Measurements from ENCODE around the gene LYPLA2. TPM values are rescaled to one million over a fixed set of nuclear protein-coding genes. Genes with fewer than 3 reads are reported as not detected.
"Not testable (repeated sequence)": the region's sequence is repeated elsewhere in the genome, so short reads cannot be mapped to it uniquely, and the experiment has no call there.

Gene LYPLA2
- polyA plus RNA-seq, 4 donors = 35.0 to 79.7 (median 63.3) TPM

DNA sequence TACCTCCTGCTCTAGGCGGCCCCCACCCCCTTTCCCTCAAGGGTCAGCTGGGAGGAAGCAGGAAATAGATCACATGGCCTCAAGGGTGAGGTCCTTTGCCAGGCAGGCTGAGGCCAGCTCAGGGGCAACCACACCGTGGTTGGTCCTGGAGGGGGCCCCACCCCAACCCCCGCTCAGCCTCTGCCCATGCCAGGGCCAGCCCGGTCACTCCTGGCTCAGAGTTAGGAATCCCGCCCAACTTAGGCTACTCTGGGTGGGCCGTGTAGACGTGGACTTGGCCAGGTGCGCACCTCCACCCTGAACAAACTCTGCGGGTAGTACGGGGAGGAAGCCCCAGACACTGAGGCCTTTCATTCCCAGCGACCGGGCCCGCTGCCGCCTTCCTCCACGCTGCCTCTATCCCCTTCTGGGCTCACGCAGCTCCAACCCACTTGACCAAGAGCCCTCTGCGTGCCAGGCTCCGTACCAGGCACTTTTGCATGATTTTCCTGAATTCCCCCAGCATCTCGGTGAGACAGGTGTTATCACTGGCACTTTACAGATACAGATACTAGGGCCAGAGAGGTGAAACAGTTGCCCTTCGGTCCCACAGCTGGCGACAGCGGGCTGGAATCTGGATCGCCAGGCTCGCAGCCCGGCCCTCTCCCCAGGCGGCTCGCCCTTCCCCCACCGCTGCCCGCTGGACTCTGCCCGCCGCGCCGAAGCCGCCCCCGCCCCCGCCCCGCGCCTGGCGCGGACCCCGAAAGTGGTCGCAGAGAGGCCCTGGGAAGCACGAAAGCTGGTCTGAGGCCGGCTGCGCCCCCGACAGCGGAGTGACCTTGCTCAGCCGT is 8.8 kb downstream of the LYPLA2 start:
- no peak for DNase-seq (ENCODE audit: low read depth in 4 of 4, low spot score in 3 of 4)

DNA sequence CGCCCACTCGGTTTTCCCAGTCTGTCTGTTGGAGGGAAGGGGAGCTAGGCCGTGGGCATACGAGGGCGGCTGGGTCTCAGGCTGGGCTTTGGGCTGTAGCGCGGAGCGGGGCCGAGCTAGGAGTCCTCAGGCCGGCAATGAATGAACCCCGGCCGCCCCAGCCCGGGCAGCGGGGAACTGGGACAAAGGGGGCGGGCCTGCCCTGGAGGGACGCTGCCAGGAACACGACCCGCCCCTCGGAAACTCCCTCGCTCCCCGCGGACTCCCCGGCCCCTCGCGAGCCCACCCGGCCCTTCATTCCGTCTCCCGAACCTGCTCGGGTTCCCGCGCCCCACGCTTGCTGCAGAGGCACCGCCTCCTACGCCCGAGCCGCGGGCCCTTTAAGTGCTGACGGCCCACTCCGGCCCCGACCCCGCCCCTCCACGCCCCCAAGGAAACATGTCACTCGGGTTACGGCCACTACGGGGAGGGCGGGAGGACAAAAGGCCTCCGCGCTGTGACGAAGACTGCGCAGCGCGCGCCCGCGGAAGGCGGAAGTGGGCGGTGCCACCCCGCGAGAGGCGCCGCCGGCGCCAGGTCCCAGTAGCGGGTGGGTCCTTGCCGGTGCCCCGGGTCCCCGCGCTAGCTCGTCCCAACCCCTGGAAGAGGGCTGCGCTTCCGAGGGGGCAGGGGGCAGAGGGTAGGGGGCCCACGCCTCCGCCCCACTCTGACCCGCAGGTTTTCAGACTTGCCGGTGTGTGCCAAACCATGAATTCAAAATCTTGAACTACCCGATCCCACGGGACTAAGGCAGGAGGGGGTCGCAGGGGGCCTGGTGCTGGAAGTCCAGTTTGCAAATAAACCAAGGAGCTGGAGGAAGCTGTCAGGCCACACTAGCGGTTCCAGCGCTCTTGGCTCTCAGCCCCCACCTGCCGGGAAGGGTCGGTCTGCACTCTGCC is 9.7 kb downstream of the LYPLA2 start, which contains the start of gene GALE:
Gene GALE (minus strand): TSS at position 355 of the 938 bp plus-strand sequence. CDS start 1,747 bp downstream, outside the sequence.
- DNase-seq (ENCODE audit: low read depth in 4 of 4, low spot score in 3 of 4) = peak; percentile 85 to 93 (median 87)

DNA sequence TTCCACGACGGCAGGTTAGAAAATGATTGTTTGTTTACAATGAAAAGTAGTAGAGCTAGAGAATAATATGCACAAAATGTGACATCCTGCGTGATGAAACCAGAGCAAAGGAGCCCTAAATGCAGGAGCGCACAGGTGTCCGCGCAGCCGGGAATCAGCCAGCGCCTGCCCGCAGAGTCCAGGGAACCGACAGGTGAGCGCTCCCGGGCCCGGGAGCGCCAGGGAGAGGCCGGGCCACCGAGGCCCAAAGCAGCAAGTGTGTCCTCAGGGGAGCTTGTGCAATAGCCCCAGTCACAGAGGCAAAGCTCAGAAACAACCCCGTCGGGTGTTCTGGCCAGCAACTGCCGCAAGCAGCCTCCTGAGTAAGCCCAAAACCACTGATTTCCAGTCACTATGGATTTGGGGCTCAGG is 10.4 kb downstream of the LYPLA2 start:
- DNase-seq (ENCODE audit: low read depth in 4 of 4, low spot score in 3 of 4) = no peak

DNA sequence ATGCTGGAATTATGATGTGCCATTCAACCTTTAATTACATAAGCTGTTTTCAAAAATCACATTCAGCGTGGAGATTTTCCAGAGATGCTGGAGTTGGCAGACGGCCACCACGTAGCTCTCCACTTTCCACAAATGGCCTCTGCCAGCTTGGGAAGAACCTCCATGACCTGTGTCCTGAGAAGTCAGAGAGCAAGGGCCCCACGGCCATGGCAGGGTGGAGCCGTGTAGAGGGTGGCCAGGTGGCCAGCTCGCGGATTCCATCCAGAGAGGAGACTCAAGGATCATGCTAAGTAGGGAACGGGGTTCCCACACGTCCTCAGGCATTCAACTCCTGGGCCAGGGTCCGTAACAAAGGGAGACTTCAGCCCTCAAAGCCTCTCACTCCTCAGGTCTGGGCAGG is 10.9 kb downstream of the LYPLA2 start:
- no peak for DNase-seq (ENCODE audit: low read depth in 4 of 4, low spot score in 3 of 4)

DNA sequence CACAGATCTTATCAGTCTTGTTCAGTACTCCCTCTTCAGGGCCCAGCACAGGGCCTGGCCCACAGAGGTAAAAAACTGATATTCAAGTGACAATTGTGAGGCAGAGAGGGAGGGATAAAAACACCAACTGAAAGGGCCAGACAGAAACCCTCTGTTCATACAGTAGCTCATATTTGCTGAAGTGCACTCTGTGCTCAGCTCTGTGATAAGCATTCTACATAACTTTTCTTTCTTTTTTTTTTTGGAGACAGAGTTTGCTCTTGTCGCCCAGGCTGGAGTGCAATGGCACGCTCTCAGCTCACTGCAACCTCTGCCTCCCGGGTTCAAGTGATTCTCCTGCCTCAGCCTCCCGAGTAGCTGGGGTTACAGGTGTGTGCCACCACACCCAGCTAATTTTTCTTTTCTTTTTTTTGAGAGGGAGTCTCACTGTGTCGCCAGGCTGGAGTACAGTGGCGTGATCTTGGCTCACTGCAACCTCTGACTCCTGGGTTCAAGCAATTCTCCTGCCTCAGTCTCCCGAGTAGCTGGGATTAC is 11.9 kb downstream of the LYPLA2 start:
- DNase-seq (ENCODE audit: low read depth in 4 of 4, low spot score in 3 of 4) = not testable (repeated sequence)

DNA sequence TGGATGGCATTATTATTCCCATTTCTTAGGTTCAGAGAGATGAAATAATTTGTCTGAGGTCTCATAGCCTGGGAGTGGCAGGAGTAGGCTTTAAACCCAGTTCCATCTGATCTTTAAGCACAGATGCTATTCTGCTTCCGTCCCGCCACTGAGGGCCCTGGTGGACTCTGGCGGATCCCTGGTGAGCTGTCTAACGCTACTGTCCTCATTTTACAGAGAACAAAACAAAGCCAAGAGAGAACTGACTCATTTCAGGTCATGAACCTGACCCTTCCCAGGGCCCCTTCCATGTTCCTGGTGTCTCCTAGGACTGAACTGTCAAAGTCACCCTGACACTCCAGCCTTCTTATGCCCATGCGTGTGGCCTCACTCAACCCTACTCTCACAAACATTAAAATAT is 12.7 kb downstream of the LYPLA2 start:
- no peak for DNase-seq (ENCODE audit: low read depth in 4 of 4, low spot score in 3 of 4)

DNA sequence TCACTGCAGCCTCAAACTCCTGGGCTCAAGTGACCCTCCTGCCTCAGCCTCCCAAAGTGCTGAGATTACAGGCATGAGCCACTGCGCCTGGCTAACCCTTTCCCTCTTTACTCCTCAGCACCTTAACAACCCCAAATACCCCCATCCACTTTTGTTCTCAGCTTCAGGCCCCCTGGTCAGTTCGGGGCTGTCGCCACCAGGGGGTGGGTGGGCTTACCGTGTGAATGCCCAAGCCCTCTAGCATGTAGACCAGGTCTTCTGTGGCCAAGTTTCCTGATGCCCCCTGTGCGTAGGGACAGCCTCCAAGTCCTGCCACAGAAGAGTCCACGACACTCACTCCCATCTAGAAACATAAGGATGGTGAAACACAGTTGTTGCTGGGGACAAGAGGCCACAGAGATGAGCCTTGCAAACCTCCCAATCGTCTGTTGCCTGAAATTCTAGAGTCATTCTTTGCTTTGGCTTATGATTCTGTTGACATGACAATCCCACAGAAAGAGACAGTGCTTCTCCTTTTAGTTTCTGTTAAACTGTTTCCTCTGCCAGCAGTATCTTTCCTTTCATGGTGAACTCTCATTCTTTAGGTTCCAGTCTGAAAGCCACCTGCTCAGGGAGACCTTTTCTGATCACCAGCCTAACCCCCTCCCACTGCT is 13.4 kb downstream of the LYPLA2 start:
- no peak for DNase-seq (ENCODE audit: low read depth in 4 of 4, low spot score in 3 of 4)

DNA sequence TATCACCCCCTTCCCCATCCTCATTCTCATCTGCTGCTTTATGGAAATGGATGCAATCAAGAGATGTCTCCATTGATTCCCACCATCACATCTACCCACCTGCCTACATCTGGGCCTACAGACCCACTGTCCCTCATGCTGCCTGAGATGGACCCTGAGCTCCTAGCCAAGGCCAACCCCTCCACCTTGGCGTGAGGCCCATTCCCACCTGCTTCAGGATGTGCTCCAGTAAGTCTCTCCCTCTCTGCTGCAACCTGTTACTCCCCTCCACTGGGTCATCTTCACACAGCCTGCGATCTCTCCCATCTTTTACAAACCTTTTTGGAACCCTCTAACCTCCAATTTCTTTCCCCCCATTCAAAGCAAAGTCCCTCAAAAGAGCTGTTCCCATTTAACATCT is 14.1 kb downstream of the LYPLA2 start:
- DNase-seq (ENCODE audit: low read depth in 4 of 4, low spot score in 3 of 4) = no peak

DNA sequence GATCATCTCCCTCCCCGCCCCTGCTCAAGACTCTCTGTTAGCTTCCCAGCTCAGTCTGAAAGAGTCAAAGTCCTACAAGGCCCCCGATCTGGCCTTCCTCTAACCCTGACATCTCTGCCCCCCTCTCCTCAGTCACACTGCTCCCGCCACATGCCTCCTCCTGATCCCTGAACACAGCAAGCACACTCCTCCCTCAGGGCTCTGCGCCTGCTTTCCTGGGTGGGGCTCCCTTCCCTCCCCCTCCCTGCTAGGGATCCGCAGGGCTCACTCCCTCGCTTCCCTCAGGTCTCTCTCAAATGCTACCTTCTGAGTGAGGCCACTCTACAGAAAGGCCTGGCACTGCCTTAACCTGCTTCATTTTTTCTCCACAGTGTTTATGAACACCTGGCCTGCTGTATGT is 15.3 kb downstream of the LYPLA2 start:
- DNase-seq (ENCODE audit: low read depth in 4 of 4, low spot score in 3 of 4) = no peak

DNA sequence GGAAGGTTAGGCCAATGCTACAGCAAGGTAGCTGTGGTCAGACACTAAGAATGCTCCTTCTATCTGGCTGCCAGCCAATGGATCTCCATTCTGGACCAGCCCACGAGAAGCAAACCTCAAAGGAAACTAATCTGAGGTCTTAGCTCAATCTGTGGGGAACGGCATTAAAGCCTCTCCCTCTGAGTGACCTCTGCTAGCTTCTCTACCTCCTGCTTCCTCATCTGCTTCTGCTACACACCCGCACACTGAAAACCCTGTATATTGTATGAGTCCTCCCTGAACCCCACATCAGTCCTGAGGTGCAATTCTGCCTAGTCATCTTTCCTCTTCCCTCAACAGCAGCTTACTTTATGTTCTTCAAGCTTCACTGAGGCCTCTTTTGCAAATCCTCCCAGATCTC is 16.5 kb downstream of the LYPLA2 start:
- no peak for DNase-seq (ENCODE audit: low read depth in 4 of 4, low spot score in 3 of 4)

DNA sequence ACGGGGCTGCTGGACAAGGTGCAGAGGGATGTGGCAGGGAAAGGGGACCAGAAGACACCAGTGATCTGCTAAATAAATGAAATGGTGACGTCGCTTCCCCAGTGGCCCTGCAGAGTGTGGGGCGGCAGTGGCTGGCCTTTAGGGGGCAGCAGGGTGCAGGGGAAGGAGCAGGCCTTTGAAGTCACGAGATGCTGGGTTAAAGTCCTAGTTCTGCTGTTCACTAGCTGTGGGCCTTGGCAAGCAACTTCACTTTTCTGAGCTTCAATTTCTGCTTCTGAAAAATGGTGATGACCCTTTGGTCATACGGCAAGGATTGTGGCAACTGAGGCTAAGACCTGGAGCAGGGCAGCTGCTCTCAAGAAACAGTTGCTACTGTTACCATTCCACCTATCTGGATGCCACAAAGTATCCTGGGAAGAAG is 18.8 kb downstream of the LYPLA2 start:
- no peak for DNase-seq (ENCODE audit: low read depth in 4 of 4, low spot score in 3 of 4)

DNA sequence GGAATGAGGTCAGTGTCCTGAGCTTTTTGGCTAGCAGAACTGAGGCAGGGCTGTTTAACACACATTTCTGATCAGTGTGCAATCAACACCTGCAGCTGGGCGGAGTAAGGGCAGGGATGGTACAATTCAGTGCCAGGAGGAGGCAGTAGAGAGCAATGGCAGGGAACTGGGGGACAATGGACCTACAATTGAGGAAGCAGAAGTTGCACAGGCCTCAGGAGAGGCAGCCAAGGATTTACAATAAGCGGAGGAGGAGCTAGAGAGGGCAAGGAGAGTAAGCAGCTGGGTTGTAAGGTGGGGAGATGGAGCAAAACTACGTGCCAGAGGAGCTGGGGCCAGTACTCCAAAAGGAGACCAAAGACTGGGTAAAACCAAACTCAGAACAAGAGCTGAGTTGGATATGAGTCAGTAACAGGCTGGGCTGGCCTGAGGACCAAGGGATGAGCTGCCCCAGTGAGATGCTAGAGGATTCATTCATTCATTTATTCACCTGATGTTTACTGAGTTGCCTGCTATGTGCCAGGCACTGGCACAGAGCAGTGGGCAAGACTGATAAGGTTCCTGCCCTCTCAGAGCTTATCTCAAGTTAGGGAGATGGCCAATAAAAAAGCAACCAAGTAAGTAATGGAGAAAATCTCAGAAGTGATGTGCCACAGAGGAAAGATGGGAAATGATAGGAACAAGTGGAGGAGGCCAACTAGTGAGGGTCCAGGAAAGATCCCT is 20.0 kb downstream of the LYPLA2 start:
- no peak for DNase-seq (ENCODE audit: low read depth in 4 of 4, low spot score in 3 of 4)

DNA sequence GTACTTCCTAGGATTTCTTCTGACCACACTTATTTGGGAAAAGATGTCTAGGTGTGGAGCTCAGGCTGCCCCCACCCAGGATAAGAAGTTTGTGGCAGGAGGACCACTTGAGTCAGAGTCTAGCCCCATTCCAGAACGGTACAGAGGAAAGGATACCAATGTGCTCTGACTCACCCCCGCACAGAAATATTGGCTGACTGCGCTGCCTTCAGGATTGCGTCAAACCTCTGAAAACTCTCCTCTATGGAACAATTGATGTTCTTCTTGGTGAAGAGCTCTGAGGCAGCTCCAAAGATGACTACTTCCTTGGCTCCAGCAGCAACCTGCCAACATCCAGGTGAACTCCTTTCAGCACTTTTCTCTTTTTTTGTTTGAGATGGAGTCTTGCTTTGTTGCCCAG is 23.1 kb downstream of the LYPLA2 start:
- DNase-seq (ENCODE audit: low read depth in 4 of 4, low spot score in 3 of 4) = no peak

DNA sequence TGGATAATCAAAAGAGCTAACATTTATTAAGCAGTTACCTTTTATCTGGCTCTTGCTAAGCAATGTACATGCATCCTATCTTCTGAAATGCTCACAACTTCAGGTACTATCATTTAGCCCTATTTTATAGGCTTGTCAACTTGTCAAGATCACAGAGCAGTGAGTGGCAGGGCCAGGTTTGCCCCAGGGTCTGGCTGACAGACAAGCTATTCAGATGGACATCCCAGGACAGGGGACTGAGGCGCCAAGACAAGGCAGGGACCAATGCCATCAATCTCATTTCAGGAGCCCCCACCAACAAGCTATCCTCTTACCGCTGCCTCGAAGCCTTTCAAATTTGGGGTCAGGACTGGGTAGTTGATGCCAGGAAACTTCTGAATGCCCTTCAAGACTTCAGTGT is 25.4 kb downstream of the LYPLA2 start:
- no peak for DNase-seq (ENCODE audit: low read depth in 4 of 4, low spot score in 3 of 4)

DNA sequence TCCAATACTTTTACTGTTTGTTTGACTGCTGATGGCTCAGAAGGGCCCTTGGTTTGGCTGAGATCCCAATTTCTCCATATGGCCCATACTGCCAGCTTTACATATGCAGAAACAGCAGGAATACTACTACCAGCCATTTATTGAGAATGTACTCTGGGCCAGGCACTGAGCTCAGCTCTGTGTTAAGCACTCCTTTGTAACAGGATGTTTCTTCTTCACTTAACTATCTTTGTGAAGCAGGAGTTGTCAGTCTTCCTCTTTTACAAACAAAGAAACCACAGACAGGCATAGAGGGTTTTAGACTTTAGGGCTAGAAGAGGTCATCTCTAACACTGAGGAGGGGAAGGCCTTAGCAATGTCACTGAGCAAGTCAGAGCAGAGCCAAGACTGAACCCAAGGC is 26.0 kb downstream of the LYPLA2 start:
- DNase-seq (ENCODE audit: low read depth in 4 of 4, low spot score in 3 of 4) = no peak

DNA sequence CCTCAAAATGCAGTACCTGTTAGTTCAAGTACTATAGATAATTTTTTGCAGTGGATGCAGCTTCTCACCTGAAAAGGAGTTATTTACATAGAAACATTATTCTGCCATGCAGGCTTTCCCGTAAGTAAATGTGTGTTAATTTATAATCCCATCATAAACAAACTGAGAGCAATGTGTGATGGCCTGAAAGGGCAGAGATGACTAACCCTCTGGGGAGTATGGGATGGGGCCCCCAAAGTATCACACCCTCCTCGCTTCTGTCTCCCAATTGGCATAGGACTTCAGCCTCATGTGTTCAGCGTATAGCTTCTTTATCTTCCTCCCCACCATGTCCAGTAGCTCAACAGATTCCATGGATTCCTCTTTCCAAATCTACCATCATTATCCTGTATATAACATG is 26.7 kb downstream of the LYPLA2 start:
- no peak for DNase-seq (ENCODE audit: low read depth in 4 of 4, low spot score in 3 of 4)

DNA sequence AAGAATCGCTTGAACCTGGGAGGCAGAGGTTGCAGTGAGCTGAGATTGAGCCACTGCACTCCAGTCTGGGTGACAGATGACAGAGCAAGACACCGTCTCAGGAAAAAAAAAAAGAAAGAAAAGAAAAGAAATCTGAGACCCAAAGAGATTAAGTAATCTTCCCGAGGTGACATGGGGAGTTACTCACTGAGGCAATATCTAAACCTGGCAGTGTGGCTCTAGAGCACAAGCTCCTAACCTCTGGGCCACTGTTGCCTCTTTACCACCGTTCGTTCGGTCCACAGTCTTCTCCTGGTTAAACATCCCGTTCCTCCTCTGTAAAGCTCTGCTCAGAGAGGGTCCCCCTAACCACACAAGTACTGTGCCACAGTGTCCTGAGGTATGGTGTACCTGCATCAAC is 32.8 kb downstream of the LYPLA2 start:
- no peak for DNase-seq (ENCODE audit: low read depth in 4 of 4, low spot score in 3 of 4)

DNA sequence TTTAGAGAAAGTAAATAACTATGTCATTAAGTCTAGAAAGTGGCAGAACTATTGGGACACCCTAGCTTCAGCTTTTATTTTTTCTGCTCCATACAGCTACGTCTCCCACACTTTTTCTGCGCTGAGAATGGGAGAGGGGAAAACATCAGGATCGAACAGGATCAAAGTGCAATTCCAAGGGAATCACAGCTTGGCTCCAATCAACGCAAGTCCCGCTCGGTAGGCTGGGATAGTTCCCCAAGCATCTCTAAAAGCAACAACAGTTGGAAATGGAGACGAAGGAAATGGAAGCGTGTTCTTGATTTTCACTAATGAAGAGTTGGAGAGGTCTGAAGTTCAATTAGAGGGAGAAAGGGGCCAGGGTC is 33.7 kb downstream of the LYPLA2 start:
- no peak for DNase-seq (ENCODE audit: low read depth in 4 of 4, low spot score in 3 of 4)

DNA sequence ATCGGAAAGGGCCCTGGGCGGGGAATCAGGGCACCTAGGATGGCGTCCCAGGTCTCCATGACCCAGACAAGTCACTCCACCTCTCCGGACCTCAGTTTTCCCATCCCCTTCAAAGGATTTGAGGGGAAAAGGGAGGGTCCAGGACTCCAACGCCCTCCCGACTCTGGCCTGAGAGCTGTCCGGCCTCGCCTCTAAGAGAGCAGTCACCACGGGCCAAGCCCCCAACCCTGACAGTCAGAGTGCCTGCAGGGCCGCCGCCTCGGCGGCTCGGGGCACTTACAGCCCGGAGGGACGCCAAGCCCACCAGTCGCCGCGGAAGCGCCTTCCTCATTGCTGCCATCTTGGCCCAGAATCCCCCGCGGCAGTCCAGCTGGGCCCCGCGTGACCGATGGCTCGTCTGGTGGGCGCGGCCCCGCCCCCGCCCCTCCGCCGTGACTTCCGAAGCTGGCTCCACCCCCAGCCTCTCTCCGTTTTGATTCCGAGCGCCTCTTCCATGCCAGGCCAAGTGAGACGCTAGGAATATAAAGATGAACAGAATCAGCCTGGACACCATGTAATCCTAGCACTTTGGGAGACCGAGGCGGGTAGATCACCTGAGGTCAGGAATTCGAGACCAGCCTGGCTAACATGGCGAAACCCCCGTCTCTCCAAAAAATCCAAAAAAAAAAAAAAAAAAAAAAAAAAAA is 34.3 kb downstream of the LYPLA2 start, which contains the start of gene HMGCL:
Gene HMGCL (minus strand): TSS at position 354 of the 686 bp plus-strand sequence. CDS start 14 bp downstream, at position 340.
- peak; percentile 79 to 85 (median 82) for DNase-seq (ENCODE audit: low read depth in 4 of 4, low spot score in 3 of 4)

Data from left renal pelvis (tissue), 4 donors.